HG03469 (cell line): ENCODE measurements around the gene MRPL27.
"Not testable (repeated sequence)": the region's sequence is repeated elsewhere in the genome, so short reads cannot be mapped to it uniquely, and the experiment has no call there.

ENCODE experiments used
- ATAC-seq: cut with Tn5 transposase; IDR thresholded peaks from one replicate; pipeline ENCODE4 v1.9.1; 2021; ENCODE audit warnings: mild to moderate bottlenecking, moderate library complexity, moderate number of reproducible peaks; ENCODE audit not compliant: unreplicated experiment

Gene MRPL27

GRCh38 chr17:50372758-50373556 is at the start of gene MRPL27, which contains the start of gene EME1:
Gene MRPL27, minus strand, starts transcription at chr17:50373184. Its CDS starts 14 bp downstream, at chr17:50373170.
Gene EME1, plus strand, starts transcription at chr17:50373229. Its CDS starts 1,980 bp downstream, at chr17:50375209.
- no peak for ATAC-seq

DNA sequence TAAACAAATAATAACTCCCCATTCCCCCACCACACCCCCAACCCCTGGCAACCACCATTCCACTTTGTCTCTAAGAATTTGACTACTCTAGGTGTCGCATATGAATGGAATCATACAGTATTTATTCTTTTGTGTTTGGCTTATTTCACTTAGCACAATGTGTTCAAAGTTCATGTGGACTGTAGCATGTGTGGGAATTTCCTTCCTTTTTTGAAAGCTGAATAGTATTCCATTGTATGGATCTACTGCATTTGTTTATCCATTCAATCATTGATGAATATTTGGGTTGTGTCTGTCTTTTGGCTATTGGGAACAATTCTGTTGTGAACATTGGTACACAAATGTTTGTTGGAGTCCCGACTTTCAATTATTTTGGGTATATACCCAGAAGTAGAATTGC is 49.8 kb upstream of the MRPL27 start:
- no peak for ATAC-seq

GRCh38 chr17:50421308-50422051 is 48.5 kb upstream of the MRPL27 start:
- ATAC-seq: no peak

GRCh38 chr17:50420419-50421112 is 47.6 kb upstream of the MRPL27 start:
- ATAC-seq: no peak

DNA sequence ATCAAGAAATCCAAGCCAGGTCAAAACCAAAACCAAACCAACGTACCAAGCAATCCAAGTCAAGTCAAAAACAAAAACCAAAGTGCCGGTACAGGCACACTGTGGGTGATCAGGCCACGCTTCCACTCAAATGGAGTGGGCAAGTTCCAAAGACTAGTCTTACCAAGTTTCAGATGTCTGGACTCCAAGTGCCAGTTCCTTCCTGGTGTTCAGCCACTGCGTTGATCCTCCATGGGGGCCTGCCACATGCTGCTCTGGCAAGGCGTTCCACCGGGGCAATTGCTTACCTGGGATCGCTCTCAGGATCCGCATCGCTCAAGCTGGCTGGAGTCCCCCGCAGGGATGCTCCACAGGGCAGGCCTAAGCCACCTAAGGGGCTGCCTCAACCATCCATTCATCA is 46.6 kb upstream of the MRPL27 start:
- not testable (repeated sequence) for ATAC-seq

DNA sequence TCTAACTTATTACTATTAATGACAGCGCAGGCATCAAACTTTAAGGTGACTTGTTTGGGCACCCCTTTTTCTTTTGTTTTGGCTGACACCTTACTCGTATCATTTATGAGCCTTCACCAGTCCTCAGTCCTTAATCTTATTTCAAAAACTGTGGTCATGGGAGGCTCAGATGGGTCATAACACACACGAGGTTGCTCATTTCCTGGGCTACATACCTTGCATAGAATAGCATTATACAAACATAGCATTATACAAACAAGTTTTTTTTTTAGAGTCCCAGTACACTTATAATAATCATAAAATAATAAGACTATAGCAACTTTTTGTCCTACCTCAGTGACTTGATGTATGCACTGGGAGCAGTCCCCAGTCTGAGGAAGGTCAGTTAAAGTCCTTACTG is 41.8 kb upstream of the MRPL27 start:
- no peak for ATAC-seq

DNA sequence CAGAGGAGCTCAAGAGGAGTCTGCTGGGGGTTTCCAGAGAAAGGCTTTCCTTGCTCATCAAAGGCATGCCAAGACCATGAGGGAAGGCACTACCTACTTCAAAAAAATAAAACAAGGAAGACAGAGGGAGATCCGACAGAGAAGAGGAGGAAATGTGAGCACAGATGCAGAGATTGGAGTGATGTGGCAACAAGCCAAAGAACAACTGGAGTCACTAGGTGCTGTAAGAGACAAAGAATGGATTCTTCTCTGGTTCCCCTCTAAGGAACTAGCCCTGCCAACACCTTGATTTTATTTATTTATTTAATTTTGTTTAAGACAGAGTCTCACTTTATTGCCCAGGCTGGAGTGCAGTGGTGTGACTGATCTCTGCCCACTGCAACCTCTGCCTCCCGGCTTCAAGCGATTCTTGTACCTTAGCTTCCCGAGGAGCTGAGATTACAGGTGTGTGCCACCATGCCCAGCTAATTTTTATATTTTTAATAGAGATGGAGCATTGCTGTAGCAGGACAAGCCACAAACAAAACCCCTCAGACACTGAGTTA is 39.3 kb upstream of the MRPL27 start:
- ATAC-seq: no peak

DNA sequence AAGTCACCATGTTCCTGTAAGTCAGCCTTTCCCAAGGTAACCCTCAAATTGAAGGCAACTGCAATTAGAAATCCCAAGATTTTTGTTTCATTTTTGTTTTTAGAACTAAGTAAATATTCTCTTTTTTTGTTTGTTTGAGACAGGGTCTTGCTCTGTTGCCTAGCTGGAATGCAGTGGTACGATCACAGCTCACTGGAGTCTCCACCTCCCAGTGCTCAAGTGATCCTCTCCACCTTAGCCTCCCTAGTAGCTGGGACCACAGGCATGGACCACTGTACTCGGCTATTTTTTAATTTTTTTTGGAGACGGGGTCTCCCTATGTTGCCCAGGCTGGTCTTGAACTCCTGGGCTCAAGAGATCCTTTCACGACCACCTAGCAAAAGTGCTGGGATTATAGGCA is 34.9 kb upstream of the MRPL27 start:
- no peak for ATAC-seq

DNA sequence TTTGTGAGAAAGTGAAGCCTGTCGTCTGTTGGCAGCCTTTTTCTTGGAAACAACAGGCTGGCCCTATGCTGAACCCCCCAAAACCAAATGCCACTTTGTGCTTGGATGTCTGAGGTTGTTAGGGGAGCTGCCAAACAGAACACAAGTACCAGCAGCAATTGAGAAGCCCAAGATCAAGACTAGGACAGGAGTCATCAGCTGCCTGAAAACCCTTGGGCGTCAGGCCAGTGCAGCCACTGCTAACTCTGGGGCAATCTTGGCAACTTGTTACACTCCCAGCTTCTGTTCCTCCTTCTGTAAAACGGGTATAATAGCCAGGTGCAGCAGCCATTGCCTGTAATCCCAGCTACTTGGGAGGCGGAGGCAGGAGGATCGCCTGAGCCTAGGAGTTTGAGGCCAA is 33.6 kb upstream of the MRPL27 start:
- no peak for ATAC-seq

DNA sequence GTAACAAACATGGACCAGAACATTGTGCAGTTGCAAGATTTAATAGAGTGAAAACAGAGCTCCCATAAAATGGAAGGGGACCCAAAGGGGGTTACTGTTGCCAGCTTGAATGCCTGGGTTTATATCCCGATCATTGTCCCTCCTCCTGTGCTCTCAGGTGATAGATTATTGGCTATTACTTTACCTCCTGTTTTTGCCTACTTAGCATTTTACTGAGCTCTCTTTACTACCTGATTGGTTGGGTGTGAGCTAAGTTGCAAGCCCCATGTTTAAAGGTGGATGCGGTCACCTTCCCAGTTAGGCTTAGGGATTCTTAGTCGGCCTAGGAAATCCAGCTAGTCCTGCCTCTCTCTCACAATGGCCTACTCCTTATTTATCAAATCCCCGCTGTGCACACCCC is 32.4 kb upstream of the MRPL27 start:
- not testable (repeated sequence) for ATAC-seq

- not testable (repeated sequence) for ATAC-seq
Measured at GRCh38 chr17:50399591-50399990, 26.6 kb upstream of the MRPL27 start.

DNA sequence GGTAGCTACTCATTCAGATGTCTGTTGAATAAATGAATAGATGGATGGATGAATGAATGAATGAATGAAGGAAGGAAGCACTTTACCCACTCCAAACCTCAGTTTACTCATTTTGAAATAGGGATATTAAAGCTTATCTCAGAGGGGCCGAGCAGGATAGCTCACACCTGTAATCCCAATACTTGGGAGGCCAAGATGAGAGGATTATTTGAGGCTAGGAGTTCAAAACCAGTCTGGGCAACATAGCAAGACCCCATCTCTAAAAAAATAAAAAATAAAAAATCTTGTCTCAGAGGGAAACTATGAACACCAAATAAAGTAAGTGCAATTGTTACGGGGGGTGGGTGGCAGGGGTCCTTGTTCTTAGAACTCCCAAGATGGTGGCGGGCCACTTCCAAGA is 25.7 kb upstream of the MRPL27 start:
- not testable (repeated sequence) for ATAC-seq

DNA sequence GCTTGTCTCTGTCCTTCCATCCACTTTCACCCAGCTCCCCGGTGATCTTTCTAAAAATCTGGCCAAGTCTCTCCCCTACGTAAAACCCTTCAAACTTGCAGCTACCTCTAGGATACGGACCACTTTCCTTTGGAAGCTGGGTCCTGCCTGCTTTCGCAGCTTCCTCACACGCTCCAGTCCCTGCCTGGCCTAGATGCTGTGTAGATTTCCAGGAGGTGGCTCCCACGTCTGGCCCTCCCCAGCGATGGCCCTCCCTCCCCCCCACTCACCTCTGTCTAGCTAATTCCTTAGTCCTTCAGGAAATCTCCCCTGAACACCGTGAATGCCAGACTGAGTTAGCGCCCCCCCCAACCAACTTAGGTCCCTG is 24.9 kb upstream of the MRPL27 start:
- ATAC-seq: no peak

DNA sequence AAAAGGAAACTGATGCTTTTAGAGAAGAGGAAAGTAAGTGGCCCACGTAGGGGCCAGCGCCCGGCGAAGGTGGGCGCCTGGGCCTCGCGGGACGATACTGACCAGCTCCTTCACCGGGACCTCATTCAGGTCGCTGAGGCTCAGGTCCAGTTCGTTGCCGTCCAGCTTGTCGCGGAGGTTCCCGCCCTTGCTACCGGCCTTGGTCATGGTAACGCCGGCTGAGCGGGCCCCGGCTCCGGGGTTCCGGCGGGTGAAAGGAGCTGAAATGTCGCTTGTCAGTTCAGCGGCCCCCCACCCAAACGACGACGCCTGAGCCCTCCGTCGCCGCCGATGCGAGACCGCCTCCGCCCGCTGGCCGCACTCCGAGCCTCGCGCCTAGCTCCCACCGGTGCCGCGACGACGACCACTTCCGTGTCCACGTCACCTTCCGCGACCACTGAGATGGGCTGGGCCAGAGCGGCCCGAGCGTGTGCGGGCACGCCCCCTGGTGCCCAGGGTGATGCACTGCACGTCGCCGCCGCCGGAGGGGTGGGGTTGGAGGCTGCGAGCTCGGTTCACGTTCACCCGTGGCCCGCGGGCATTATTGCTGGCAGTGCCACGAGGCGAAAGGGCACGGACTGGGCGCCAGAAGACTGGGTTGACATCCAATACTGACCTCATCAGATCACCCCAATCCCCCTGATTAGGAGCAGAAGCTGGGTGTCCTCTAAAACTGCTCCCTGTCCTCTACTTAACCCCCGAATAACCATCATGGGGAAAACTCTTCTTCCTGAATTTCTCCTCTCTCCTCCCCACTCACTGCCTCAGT is 24.3 kb upstream of the MRPL27 start, which contains the start of gene LRRC59:
TSS of gene LRRC59 (minus strand) at position 413 of the 808 bp plus-strand sequence. CDS start at position 207, 206 bp downstream.
- ATAC-seq: peak; percentile 89

DNA sequence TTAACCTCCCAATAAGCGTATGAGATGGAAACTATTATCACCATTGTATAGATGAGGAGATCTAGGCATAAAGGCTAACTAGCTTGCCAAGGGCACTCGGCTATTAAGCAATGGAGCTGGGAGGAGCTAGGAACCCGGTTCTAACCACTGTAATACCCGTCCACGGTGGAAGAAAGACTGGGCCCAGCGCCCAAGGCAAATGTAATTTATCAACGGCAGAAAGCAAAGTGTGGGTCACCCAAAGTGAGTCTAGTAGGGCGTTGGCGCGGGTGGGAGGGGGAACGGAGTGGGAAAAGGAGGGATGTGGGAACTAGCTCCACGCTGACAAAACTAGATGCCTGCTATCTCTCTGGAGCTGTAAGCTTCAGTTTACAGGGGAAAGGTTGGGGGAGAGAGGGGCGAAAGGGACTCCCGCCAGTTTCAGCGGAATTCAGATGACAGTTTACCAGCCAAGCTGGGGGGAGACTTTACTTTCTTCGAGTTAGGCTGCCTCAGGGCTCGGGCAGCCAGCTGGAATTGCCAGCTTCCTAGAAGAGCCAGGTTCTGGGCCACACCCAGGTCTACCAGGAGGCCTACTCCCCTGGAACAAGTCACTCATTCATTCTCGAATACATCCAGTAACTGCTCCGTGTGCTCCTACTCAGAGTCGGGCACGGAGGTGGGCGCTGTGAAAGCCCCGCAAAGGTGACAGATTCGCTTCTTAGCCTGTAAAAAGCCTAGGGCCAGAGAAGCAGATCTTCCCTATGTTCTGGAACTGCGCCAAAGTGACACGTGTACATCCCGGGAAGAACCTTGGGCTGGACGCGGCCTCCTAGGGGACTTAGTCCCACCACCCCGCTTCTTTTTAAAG is 23.5 kb upstream of the MRPL27 start:
- no peak for ATAC-seq

DNA sequence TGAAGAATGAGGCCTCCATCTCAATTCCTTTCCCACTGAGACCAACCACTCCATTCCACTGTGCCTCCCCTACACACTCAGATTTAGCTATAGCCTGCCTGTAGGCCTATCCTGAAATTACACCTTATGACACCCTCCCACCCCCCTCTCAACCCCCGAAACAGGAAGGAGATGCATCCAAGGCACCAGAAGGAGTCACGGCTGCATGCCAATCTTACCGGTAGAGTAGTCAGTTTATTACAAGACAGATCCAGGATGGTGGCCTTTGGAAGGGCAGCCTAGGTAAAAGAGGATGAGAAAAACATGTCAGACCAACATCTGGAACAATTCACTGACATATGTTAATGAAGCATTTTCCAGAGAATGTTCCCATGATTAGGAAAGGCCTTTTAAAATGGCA is 21.7 kb upstream of the MRPL27 start:
- no peak for ATAC-seq

GRCh38 chr17:50393700-50394099 is 20.7 kb upstream of the MRPL27 start:
- no peak for ATAC-seq

GRCh38 chr17:50392621-50393020 is 19.6 kb upstream of the MRPL27 start:
- ATAC-seq: no peak

- ATAC-seq: no peak
Measured at GRCh38 chr17:50389534-50389933, 16.6 kb upstream of the MRPL27 start.
